ENCODE results near the gene AIPL1. TPM values are rescaled to one million over a fixed set of nuclear protein-coding genes. Genes with fewer than 3 reads are reported as not detected.

AIPL1 gene
- total and polyA plus RNA-seq, 2 experiments from 2014 or later: not detected

DNA sequence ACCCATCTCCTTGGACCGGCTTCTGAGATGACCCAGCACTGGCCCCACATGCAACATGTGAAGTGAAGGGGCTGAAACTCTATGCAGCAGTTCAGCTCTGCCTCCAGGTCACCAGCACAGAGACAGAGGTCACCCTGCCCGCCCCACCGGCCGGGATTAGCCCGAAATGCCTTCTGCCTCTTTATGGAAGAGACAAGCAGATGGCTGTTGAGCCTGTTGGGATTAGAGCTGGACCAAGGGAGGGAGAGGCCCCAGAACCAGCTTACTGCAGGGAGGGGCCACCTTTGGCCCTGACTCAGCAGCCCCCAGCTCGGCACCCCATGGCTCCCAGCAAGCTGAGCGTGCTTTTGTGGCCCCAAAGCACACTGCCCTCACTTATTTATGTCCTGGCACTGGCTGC, 5.7 kb downstream of the AIPL1 start:
- Histone ChIP-seq H2AFZ (no peak overlapping the region), H3K36me3 (replicated peaks; ENCODE audit: insufficient read depth, low read depth) (no peaks in the 10 kb centered on the region), H3K79me2 (no peaks in the 10 kb centered on the region), H3K4me1 (ENCODE audit: insufficient read depth) (no peaks in the 10 kb centered on the region), H3K27ac (no peak overlapping the region), H3K9me2 (replicated peaks; ENCODE audit: insufficient read depth) (no peaks in the 10 kb centered on the region), H3K27me3 (no peaks in the 10 kb centered on the region), H3K4me3 (no peak overlapping the region), H3K9me3 (ENCODE audit: low read depth) (no peaks in the 10 kb centered on the region), H4K20me1 (ENCODE audit: insufficient read depth, poor library complexity, severe bottlenecking) (no peaks in the 10 kb centered on the region), H3K4me2 (no peak overlapping the region)
- 83% methylated on average over 7 of the region's 7 CpGs for WGBS (ENCODE audit: low lambda C conversion rate, missing lambda C conversion rate)
- TF ChIP-seq, protein P1, sequence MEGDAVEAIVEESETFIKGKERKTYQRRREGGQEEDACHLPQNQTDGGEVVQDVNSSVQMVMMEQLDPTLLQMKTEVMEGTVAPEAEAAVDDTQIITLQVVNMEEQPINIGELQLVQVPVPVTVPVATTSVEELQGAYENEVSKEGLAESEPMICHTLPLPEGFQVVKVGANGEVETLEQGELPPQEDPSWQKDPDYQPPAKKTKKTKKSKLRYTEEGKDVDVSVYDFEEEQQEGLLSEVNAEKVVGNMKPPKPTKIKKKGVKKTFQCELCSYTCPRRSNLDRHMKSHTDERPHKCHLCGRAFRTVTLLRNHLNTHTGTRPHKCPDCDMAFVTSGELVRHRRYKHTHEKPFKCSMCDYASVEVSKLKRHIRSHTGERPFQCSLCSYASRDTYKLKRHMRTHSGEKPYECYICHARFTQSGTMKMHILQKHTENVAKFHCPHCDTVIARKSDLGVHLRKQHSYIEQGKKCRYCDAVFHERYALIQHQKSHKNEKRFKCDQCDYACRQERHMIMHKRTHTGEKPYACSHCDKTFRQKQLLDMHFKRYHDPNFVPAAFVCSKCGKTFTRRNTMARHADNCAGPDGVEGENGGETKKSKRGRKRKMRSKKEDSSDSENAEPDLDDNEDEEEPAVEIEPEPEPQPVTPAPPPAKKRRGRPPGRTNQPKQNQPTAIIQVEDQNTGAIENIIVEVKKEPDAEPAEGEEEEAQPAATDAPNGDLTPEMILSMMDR (IDR thresholded peaks at IDR 0.05; ENCODE audit: poor library complexity): no peak
- TF ChIP-seq EZH2 (IDR thresholded peaks at IDR 0.05; ENCODE audit: borderline replicate concordance) (no peak), EZH2phosphoT487 (IDR thresholded peaks at IDR 0.05; ENCODE audit: low read depth, severe bottlenecking, unreplicated experiment) (no peak)
- DNase-seq (ENCODE audit: low spot score): no peak

GRCh38 chr17:6428207-6428965, 6.5 kb downstream of the AIPL1 start:
- no peak for TF ChIP-seq EZH2phosphoT487 (IDR thresholded peaks at IDR 0.05; ENCODE audit: low read depth, severe bottlenecking, unreplicated experiment)
- TF ChIP-seq, protein P1 (IDR thresholded peaks at IDR 0.05; ENCODE audit: poor library complexity): no peak
- no peaks in the 10 kb centered on the region for H4K20me1 ChIP-seq (ENCODE audit: insufficient read depth, poor library complexity, severe bottlenecking)
- no peaks in the 10 kb centered on the region for H3K4me1 ChIP-seq (ENCODE audit: insufficient read depth)
- H2AFZ ChIP-seq: no peak overlapping the region
- H3K79me2 ChIP-seq: no peaks in the 10 kb centered on the region
- H3K9me3 ChIP-seq (ENCODE audit: low read depth): no peaks in the 10 kb centered on the region
- no peaks in the 10 kb centered on the region for H3K9me2 ChIP-seq (replicated peaks; ENCODE audit: insufficient read depth)
- no peak overlapping the region for H3K4me2 ChIP-seq
- no peak for DNase-seq (ENCODE audit: low spot score)
- H3K27me3 ChIP-seq: no peaks in the 10 kb centered on the region
- no peaks in the 10 kb centered on the region for H3K36me3 ChIP-seq (replicated peaks; ENCODE audit: insufficient read depth, low read depth)
- H3K4me3 ChIP-seq: no peak overlapping the region
- 90% methylated on average over 17 of the region's 17 CpGs for WGBS (ENCODE audit: low lambda C conversion rate, missing lambda C conversion rate)
- no peak overlapping the region for H3K27ac ChIP-seq

DNA sequence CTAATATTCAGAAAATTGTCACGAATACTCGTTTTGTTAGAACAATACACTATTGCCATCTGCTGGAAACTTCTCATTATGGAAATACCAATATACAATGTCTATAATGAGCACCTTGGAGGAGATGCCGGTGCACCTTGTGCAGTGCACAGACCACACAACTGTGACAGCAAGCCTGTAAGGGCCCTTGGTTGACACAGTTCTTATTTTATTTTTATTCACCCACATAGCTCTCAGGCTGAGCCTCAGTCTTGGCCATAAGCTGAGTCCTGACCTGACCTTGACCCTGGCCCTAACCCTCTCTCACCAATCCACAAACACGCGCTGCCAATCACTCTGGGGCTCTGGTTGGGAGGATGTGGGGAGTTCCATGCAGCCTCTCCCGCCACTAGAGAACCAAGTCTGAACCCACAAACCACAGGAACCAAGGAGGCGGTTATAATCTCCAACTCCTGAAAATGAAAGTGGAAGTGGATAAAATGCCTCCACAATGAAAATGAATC, 7.6 kb downstream of the AIPL1 start:
- H3K79me2 ChIP-seq: no peaks in the 10 kb centered on the region
- H3K27ac ChIP-seq: no peak overlapping the region
- H3K4me1 ChIP-seq (ENCODE audit: insufficient read depth): no peaks in the 10 kb centered on the region
- no peak for TF ChIP-seq EZH2phosphoT487 (IDR thresholded peaks at IDR 0.05; ENCODE audit: low read depth, severe bottlenecking, unreplicated experiment)
- TF ChIP-seq, protein P1 (IDR thresholded peaks at IDR 0.05; ENCODE audit: poor library complexity): no peak
- no peak for TF ChIP-seq EZH2 (IDR thresholded peaks at IDR 0.05; ENCODE audit: borderline replicate concordance)
- H3K4me3 ChIP-seq: no peak overlapping the region
- H2AFZ ChIP-seq: no peak overlapping the region
- H3K9me3 ChIP-seq (ENCODE audit: low read depth): no peaks in the 10 kb centered on the region
- H3K9me2 ChIP-seq (replicated peaks; ENCODE audit: insufficient read depth): no peaks in the 10 kb centered on the region
- H3K27me3 ChIP-seq: no peaks in the 10 kb centered on the region
- H3K4me2 ChIP-seq: no peak overlapping the region
- H3K36me3 ChIP-seq (replicated peaks; ENCODE audit: insufficient read depth, low read depth): no peaks in the 10 kb centered on the region
- DNase-seq (ENCODE audit: low spot score): no peak
- WGBS (ENCODE audit: low lambda C conversion rate, missing lambda C conversion rate): 83% methylated on average over 7 of the region's 7 CpGs
- H4K20me1 ChIP-seq (ENCODE audit: insufficient read depth, poor library complexity, severe bottlenecking): no peaks in the 10 kb centered on the region
